Epithelial cell of prostate (primary cell): ENCODE results near the gene FAM200C.

ENCODE experiments used
- DNase-seq: peaks from one replicate; pipeline ENCODE4 v3.0.0-alpha.2; 2011; ENCODE audit warnings: low read depth, low spot score
- H3K27ac ChIP-seq: fragments of 450-650 bp; 2 replicates; pipeline ENCODE4 v1.5.1; 2017; ENCODE audit warnings: mild to moderate bottlenecking

FAM200C gene

GRCh38 chr5:160347448-160347847 lies 52.4 kb downstream of the FAM200C start:
- no peak overlapping the region for H3K27ac ChIP-seq
- DNase-seq = no peak
